Endometrial microvascular endothelial cells (primary cell): ENCODE results near the gene TLR6. TPM values are rescaled to one million over a fixed set of nuclear protein-coding genes. Genes with fewer than 3 reads are reported as not detected.

Experiments used
- in situ Hi-C: cut with HindIII; loops from 2 replicates; pipeline ENCODE4 v1.10.0; 2017; ENCODE audit warnings: low sequenced_read_pairs, low pct_unique_long_range_greater_than_20kb; ENCODE audit errors: inconsistent ontology term
- total RNA-seq: library from RNA; depleted of rRNA; stranded (reverse); fragments of >200 nt; gene quantifications from one replicate; pipeline ENCODE4 v1.2.3, GENCODE V29; 2015; ENCODE audit errors: inconsistent ontology term

The TLR6 gene
- 1.5 TPM for total RNA-seq

GRCh38 chr4:38856524-38857337, at the start of gene TLR6:
TLR6 (minus strand) TSS chr4:38856817; CDS start chr4:38829473, 27,344 bp downstream.
- in situ Hi-C loops, result no loop called here

GRCh38 chr4:38905652-38906385, 49.2 kb upstream of the TLR6 start:
- in situ Hi-C loops, result no loop called here

GRCh38 chr4:38904682-38905081, 48.1 kb upstream of the TLR6 start:
- in situ Hi-C loops, result no loop called here

GRCh38 chr4:38904090-38904666, 47.6 kb upstream of the TLR6 start:
- in situ Hi-C loops, result no loop called here

GRCh38 chr4:38902695-38903094, 46.1 kb upstream of the TLR6 start:
- in situ Hi-C loops, result no loop called here

- in situ Hi-C loops, result no loop called here
These were observed 45.6 kb upstream of the TLR6 start for GRCh38 chr4:38902221-38902620.

GRCh38 chr4:38898245-38898644, 41.6 kb upstream of the TLR6 start:
- in situ Hi-C loops, result loop anchor here (25.0 kb wide), 1 partner anchor 239 kb away; no protein-coding TSS in a partner anchor

- in situ Hi-C loops, result loop anchor here (25.0 kb wide), 1 partner anchor 240 kb away; no protein-coding TSS in a partner anchor
These were observed 40.3 kb upstream of the TLR6 start for GRCh38 chr4:38896940-38897339.

GRCh38 chr4:38894322-38894982, 37.8 kb upstream of the TLR6 start:
- in situ Hi-C loops, result loop anchor here (25.0 kb wide), 1 partner anchor 243 kb away; no protein-coding TSS in a partner anchor

- in situ Hi-C loops, result loop anchor here (25.0 kb wide), 1 partner anchor 246 kb away; no protein-coding TSS in a partner anchor
These were observed 34.7 kb upstream of the TLR6 start for GRCh38 chr4:38891051-38891983.

GRCh38 chr4:38889143-38889542, 32.5 kb upstream of the TLR6 start:
- in situ Hi-C loops, result loop anchor here (25.0 kb wide), 1 partner anchor 248 kb away; no protein-coding TSS in a partner anchor

- in situ Hi-C loops, result loop anchor here (25.0 kb wide), 1 partner anchor 253 kb away; no protein-coding TSS in a partner anchor
These were observed 27.6 kb upstream of the TLR6 start for GRCh38 chr4:38884254-38884653.

- in situ Hi-C loops, result loop anchor here (25.0 kb wide), 1 partner anchor 261 kb away; no protein-coding TSS in a partner anchor
These were observed 20.0 kb upstream of the TLR6 start for GRCh38 chr4:38876636-38877035.

GRCh38 chr4:38873290-38873944, 16.8 kb upstream of the TLR6 start:
- in situ Hi-C loops, result no loop called here

GRCh38 chr4:38872620-38873019, 16.0 kb upstream of the TLR6 start:
- in situ Hi-C loops, result no loop called here

GRCh38 chr4:38871593-38871992, 15.0 kb upstream of the TLR6 start:
- in situ Hi-C loops, result no loop called here

- in situ Hi-C loops, result no loop called here
These were observed 13.6 kb upstream of the TLR6 start for GRCh38 chr4:38870098-38870808.
